Choroid plexus epithelial cell (primary cell): Measurements from ENCODE around the gene PPP1R13B.

Experiments used
- DNase-seq: peaks from one replicate; pipeline ENCODE4 v3.0.0-alpha.2; 2010; ENCODE audit warnings: low read depth
- H3K4me3 ChIP-seq: 2 replicates; pipeline ENCODE4 v1.5.1; 2011; ENCODE audit warnings: low read depth, mild to moderate bottlenecking, control low read depth, low read length, moderate library complexity
- CTCF ChIP-seq: conservative IDR thresholded peaks from 2 replicates; pipeline ENCODE4 v1.5.1; 2011; ENCODE audit warnings: low read depth, mild to moderate bottlenecking, control low read depth, inconsistent platforms, low read length, moderate library complexity

The PPP1R13B gene

GRCh38 chr14:103763730-103764488, 83.5 kb downstream of the PPP1R13B start:
- TF ChIP-seq CTCF: no peak
- no peak overlapping the region for H3K4me3 ChIP-seq
- DNase-seq: no peak

- TF ChIP-seq CTCF: no peak
- DNase-seq: no peak
- H3K4me3 ChIP-seq: no peak overlapping the region
Observed at GRCh38 chr14:103762541-103762940, 84.8 kb downstream of the PPP1R13B start.

GRCh38 chr14:103762036-103762435, 85.3 kb downstream of the PPP1R13B start:
- DNase-seq: no peak
- no peak for TF ChIP-seq CTCF

GRCh38 chr14:103758059-103758776, 89.2 kb downstream of the PPP1R13B start:
- no peak for DNase-seq

More at GRCh38 chr14:103762036-103762435, 85.3 kb downstream of the PPP1R13B start:
- no peak overlapping the region for H3K4me3 ChIP-seq

GRCh38 chr14:103755060-103755459, 92.3 kb downstream of the PPP1R13B start:
- no peak for TF ChIP-seq CTCF
- no peak overlapping the region for H3K4me3 ChIP-seq
- no peak for DNase-seq

More at GRCh38 chr14:103758059-103758776, 89.2 kb downstream of the PPP1R13B start:
- no peak for TF ChIP-seq CTCF
- no peak overlapping the region for H3K4me3 ChIP-seq

- DNase-seq: no peak
- H3K4me3 ChIP-seq: no peak overlapping the region
- no peak for TF ChIP-seq CTCF
Observed at GRCh38 chr14:103753774-103754173, 93.6 kb downstream of the PPP1R13B start.
